ENCODE data around the gene NEGR1.

Gene NEGR1

DNA sequence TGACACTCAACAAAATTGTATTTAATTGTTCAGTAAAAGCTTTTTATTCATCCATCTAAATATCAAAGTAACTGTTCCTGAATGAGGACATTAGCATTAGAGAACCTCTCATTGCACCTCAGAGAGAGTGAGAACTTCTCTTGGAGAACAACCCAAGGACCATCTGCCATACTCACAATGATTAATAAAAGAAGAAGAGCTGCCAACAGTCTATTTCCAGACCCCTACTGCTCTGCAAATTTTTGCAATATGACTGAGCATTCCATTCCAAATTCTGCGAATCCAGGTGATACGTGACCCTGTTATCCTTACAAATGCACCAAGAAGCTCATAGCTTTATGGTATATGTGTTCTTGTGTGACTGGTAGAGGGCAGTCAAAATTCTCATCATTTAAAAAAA, 422.5 kb downstream of the NEGR1 start:
- no peak for TF ChIP-seq Cebpa-rat (IDR thresholded peaks at IDR 0.05)
- H3K4me2 ChIP-seq = no peak overlapping the region
- no peaks in the 10 kb centered on the region for H3K36me3 ChIP-seq

DNA sequence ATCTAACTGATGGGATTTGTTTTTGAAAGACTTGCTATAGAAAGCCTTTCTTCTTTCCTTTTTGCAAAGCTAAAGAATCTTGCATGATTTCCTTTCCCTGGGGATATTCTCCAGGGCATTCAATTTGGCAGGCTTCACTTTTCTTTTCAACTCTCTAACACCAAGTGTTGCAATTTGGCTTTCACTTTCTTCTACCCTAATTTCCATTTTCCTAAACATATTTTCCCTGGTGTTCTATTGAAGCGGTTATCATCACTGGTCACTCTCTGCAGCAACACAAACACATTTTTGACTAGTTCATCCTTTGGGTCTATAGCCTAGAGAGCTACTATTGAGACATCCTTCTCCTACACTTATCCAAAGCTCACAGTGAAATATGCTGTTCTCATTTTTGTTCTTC, 424.5 kb downstream of the NEGR1 start:
- Histone ChIP-seq H3K36me3 (no peaks in the 10 kb centered on the region), H3K4me2 (peak overlapping the region in 8 of 11 experiments; percentile 19 to 67 (median 50); a peak in 15 of 22 replicates), H4K20me1 (no peaks in the 10 kb centered on the region), H3K4me1 (peaks cover 8 to 37% (median 18%) of the 10 kb centered on the region in 10 experiments; a peak in 19 of 20 replicates), H3K27me3 (no peaks in the 10 kb centered on the region), H3K9me3 (replicated peaks in 1 of 11) (peaks cover 0 to 15% (median 8%) of the 10 kb centered on the region in 11 experiments; a peak in 15 of 22 replicates), H3K9ac (no peak overlapping the region), H3K27ac (no peak overlapping the region), H3K4me3 (no peak overlapping the region)
- no peak for TF ChIP-seq Cebpa-rat (IDR thresholded peaks at IDR 0.05)

More for the DNA sequence above, 422.5 kb downstream of the NEGR1 start:
- peaks cover 0 to 16% (median 5%) of the 10 kb centered on the region in 11 experiments; a peak in 12 of 22 replicates for H3K9me3 ChIP-seq (replicated peaks in 1 of 11)
- no peaks in the 10 kb centered on the region for H3K27me3 ChIP-seq
- H3K4me1 ChIP-seq = peaks cover 8 to 37% (median 18%) of the 10 kb centered on the region in 10 experiments; a peak in 19 of 20 replicates
- H3K27ac ChIP-seq = no peak overlapping the region
- no peak overlapping the region for H3K9ac ChIP-seq
- H3K4me3 ChIP-seq = no peak overlapping the region
- no peaks in the 10 kb centered on the region for H4K20me1 ChIP-seq

DNA sequence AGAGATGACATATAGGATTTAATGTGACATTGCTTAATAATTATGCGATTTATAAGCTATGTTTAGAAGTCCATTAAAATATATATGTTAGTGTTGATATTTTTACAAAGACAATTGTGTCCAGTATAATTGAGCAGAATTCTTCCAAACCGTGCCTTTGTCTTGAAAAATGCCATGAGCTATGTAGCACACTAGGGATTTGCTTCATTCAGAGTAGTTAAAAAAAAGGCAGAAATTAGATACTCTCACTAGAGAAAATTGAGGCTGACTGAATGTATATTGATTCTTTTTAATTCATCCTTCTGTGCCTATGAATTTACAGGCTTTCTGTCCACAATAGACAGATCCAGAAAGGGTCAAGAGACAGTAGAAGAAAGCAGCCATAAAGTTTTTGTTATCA, 429.0 kb downstream of the NEGR1 start:
- Histone ChIP-seq H3K27me3 (no peaks in the 10 kb centered on the region), H3K9ac (no peak overlapping the region), H3K27ac (no peak overlapping the region), H3K4me1 (peaks cover 10 to 41% (median 27%) of the 10 kb centered on the region in 10 experiments), H3K4me3 (no peak overlapping the region), H3K4me2 (no peak overlapping the region), H4K20me1 (no peaks in the 10 kb centered on the region), H3K9me3 (replicated peaks in 1 of 11) (peaks cover 4 to 21% (median 9%) of the 10 kb centered on the region in 11 experiments; a peak in 13 of 22 replicates), H3K36me3 (no peaks in the 10 kb centered on the region)
- no peak for TF ChIP-seq Cebpa-rat (IDR thresholded peaks at IDR 0.05)

DNA sequence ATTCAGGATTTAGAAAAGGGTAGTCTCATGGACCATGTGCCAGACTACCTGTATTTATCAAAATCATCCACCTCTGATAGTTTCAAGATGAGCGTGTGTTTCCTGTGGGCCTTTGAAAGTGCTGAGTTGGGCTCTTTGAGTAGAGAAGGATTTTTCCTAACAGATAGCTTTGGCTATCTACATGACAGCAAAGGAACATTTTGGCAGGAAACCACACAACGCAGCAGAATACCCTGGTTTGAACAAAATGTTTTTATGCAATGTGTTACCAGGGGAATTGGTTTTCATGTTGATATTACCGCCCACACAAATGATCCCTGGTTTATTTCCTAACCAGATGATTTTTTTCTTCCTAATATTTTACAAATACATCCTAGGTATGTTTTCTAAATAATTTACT, 431.4 kb downstream of the NEGR1 start:
- Histone ChIP-seq H3K36me3 (no peaks in the 10 kb centered on the region), H3K4me1 (peaks cover 7 to 21% (median 13%) of the 10 kb centered on the region in 10 experiments; a peak in 19 of 20 replicates), H4K20me1 (no peaks in the 10 kb centered on the region), H3K27ac (peak overlapping the region in 4 of 11 experiments; percentile 14 to 40 (median 32); a peak in 4 of 22 replicates), H3K4me3 (no peak overlapping the region), H3K4me2 (peak overlapping the region; percentile 8 to 54 (median 36); a peak in 18 of 22 replicates), H3K27me3 (no peaks in the 10 kb centered on the region), H3K9ac (no peak overlapping the region), H3K9me3 (replicated peaks in 1 of 11) (peaks cover 4 to 21% (median 9%) of the 10 kb centered on the region in 11 experiments; a peak in 13 of 22 replicates)
- TF ChIP-seq Cebpa-rat (IDR thresholded peaks at IDR 0.05) = no peak

DNA sequence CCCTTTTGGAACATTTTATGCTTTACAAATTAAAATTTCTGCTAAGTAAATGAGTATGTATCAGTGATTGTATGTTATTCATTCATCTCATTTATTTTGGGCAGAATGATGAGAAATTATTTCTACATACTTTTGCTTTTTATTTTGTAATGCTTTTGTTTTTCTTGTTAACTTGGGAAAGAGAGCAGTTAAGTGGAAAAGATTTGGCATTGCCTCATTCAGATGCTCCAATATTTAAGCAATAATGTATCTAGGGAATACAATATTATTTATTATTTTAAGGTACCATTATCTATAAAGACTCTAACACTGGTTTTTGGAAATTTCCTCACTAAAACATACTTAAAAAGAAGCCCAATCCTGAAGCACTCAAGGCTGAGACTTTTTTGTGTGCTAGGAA, 431.8 kb downstream of the NEGR1 start:
- Histone ChIP-seq H3K36me3 (no peaks in the 10 kb centered on the region), H3K9ac (no peak overlapping the region), H3K4me1 (peaks cover 7 to 21% (median 13%) of the 10 kb centered on the region in 10 experiments; a peak in 19 of 20 replicates), H3K4me3 (no peak overlapping the region), H4K20me1 (no peaks in the 10 kb centered on the region), H3K27ac (peak overlapping the region in 3 of 11 experiments; percentile 14 to 40 (median 33); a peak in 4 of 22 replicates), H3K27me3 (no peaks in the 10 kb centered on the region), H3K4me2 (peak overlapping the region; percentile 8 to 54 (median 36); a peak in 17 of 22 replicates), H3K9me3 (replicated peaks in 1 of 11) (peaks cover 4 to 21% (median 9%) of the 10 kb centered on the region in 11 experiments; a peak in 13 of 22 replicates)
- TF ChIP-seq Cebpa-rat (IDR thresholded peaks at IDR 0.05) = no peak

DNA sequence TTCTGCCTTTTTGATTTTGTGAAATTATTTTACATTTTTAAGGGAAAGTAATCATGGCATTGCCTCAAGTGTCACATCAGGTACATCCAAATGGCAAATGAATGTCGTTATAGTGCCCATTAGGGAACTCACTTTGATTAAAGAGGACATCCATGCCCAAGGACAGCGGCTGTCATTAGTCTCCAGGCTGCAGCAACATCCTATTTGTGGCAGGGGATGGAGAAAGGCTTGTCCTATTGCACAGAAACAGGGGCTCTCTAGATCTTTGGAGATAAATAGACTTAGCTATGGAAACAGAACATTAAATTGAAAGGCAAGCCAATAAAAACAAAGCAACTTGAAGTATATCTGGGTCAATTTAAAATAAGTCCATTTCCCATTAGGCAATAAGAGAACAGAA, 439.3 kb downstream of the NEGR1 start:
- Histone ChIP-seq H3K27ac (no peak overlapping the region), H3K27me3 (no peaks in the 10 kb centered on the region), H3K4me2 (no peak overlapping the region), H4K20me1 (no peaks in the 10 kb centered on the region), H3K36me3 (no peaks in the 10 kb centered on the region), H3K9ac (no peak overlapping the region), H3K9me3 (replicated peaks in 1 of 11) (0 out of 22 replicates have a peak, but pooled peaks cover 0 to 2% (median 0%) of the 10 kb centered on the region in 11 experiments), H3K4me1 (no peaks in the 10 kb centered on the region), H3K4me3 (no peak overlapping the region)
- no peak for TF ChIP-seq Cebpa-rat (IDR thresholded peaks at IDR 0.05)

DNA sequence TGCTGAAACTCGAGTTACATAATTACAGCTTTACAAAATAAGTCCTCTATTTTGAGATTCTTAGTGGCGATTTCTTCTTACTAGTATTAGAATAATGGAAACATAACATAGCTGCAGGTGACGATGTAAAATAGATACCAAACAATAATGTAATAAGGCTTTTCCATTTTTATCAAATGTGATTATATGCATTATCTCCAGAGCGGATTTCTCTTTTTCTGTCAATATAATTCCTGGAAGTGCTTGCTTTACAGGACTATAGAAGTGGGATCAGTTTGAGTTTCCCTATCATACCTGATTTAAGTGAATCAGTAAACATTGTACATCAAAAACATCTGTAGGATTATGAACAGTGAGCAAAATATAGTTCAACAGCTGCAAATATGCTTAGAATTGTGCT, 442.5 kb downstream of the NEGR1 start:
- no peak for TF ChIP-seq Cebpa-rat (IDR thresholded peaks at IDR 0.05)
- no peak overlapping the region for H3K27ac ChIP-seq
- no peaks in the 10 kb centered on the region for H3K27me3 ChIP-seq

DNA sequence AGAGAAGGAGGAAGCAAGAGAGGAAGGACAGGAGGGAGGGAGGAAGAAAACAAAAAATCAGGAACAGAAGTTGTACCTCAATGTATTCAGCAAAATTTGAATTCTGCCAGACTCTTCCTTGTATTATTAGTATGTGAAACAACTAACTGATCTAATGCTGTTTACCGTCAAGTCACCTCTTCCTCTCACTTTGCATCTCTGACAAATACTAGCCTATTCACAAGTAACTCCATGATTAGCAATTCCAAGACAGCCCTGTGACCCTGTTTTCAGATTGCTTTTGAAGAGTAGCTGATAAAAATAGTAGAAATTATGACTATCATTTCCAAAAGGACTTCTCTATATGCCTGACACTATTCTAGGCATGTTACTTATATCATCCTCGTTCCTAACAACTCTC, 445.4 kb downstream of the NEGR1 start:
- Histone ChIP-seq H4K20me1 (no peaks in the 10 kb centered on the region), H3K9me3 (replicated peaks in 1 of 11) (no peaks in the 10 kb centered on the region; a peak in 1 of 22 replicates), H3K4me1 (peaks cover 4 to 21% (median 17%) of the 10 kb centered on the region in 10 experiments; a peak in 11 of 20 replicates), H3K9ac (no peak overlapping the region), H3K27ac (no peak overlapping the region), H3K27me3 (no peaks in the 10 kb centered on the region), H3K4me2 (peak overlapping the region in 3 of 11 experiments; percentile 8 to 28 (median 10); a peak in 3 of 22 replicates), H3K4me3 (no peak overlapping the region), H3K36me3 (no peaks in the 10 kb centered on the region)
- TF ChIP-seq Cebpa-rat (IDR thresholded peaks at IDR 0.05) = no peak

More for the DNA sequence above, 442.5 kb downstream of the NEGR1 start:
- Histone ChIP-seq H3K4me3 (no peak overlapping the region), H3K36me3 (no peaks in the 10 kb centered on the region), H3K9ac (no peak overlapping the region), H3K4me2 (no peak overlapping the region), H3K9me3 (replicated peaks in 1 of 11) (peaks cover 0 to 2% (median 0%) of the 10 kb centered on the region in 11 experiments; a peak in 1 of 22 replicates), H4K20me1 (no peaks in the 10 kb centered on the region), H3K4me1 (peaks cover 3 to 21% (median 15%) of the 10 kb centered on the region in 10 experiments; a peak in 11 of 20 replicates)

DNA sequence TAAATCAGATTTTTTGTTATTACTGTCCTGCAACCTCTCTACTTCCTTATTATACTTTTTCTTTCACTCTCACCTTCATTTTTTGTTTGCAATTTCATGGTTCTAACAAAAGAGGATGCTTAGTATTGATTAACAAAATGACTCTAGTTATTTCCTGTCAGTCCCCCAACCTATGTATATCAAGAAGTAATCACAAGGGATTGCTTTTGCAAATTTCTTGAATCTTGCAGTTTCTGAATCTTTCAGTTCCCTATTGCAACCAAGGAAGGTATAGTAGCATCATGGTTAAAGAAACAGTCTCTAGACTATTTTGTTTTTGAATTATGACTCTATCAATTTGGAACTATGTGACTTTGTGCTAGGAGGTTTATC, 446.9 kb downstream of the NEGR1 start:
- Histone ChIP-seq H3K36me3 (no peaks in the 10 kb centered on the region), H3K4me3 (no peak overlapping the region), H3K9me3 (replicated peaks in 1 of 11) (no peaks in the 10 kb centered on the region; a peak in 1 of 22 replicates), H3K9ac (no peak overlapping the region), H4K20me1 (no peaks in the 10 kb centered on the region), H3K27me3 (no peaks in the 10 kb centered on the region), H3K27ac (no peak overlapping the region), H3K4me1 (peaks cover 4 to 22% (median 17%) of the 10 kb centered on the region in 10 experiments; a peak in 12 of 20 replicates), H3K4me2 (peak overlapping the region in 3 of 11 experiments; percentile 0 to 40 (median 16); a peak in 1 of 22 replicates)
- no peak for TF ChIP-seq Cebpa-rat (IDR thresholded peaks at IDR 0.05)
